GM19239 (cell line): ENCODE data around the gene SRPRB.

Source experiments
- DNase-seq: peaks from one replicate; pipeline ENCODE4 v3.0.0; 2011; ENCODE audit warnings: low spot score; ENCODE audit not compliant: insufficient read length
- FAIRE-seq: peaks from 2 replicates; lab custom pipeline; 2011; peaks lifted over from hg19 to GRCh38; lab: Jason Lieb, UNC

Gene SRPRB

DNA sequence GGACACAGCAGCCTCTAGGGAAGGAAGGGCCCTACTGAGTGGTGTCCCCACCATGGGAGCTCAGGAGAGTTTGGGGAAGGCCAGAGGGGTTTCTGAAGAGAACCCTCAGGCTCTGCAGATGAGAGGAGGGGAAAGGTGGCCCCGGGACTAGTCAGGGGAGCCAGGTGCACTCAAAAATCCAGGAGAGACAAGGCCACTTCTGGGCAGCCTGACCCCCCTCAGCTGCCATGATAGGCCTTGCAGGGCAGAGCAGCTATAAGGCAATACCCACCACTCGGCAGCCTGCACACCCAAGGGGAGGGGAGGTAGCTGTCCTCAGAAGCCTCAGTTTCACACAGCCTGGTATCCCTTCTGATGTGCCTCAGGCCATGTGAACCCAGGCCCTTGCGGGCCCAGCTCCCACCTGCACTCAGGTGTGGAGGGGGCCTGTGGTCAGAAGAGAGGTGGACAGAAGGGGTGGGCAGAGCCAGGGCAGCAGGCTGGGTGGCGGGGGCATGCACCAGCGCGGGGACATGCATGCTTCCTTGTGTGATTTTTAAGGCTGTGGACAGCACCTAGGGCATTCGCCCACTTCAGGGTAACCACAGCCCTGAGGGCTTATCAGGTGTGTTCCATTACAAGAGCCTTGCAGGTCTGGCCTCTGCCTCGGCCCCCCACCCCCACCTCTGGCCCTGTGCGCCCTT lies 34.6 kb downstream of the SRPRB start:
- DNase-seq (no peak), FAIRE-seq (no peak)

DNA sequence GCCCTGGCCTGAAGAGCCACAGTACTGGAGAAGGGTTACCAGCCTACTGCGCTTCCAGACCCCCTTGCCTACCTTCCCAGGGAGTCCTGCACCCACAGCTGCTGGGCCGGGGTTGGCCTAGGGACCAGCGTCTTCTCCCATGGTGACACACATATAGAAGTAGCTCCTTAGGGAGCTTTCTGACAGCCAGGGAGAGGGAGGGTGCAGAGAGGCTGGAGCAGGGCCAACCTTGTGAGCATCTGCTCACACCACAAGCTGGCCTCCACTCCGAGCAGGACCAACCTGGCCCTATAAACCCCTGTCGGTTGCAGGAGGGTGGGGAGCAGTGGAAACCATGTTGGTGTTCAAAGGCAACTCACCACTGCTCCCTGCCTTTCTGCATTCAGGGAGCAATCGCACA lies 35.2 kb downstream of the SRPRB start:
- no peak for FAIRE-seq

DNA sequence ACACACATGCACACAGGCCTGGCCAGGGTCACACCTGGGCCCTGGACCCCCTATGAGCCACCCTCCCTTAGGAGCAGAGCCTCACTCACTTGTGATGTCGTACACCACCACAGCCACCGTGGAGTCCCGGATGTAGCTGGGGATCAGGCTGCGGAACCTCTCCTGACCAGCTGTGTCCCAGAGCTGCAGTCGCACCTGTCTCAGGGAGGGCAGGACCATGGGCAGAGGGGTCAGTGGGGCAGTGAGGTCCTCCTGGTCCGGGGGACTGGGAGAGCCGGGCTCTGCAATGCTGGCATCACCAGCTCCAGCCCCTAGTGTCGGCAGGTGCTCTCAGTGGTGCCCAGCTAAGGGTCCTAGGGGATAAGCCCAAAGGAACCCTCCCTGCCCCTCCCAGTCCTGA lies 35.6 kb downstream of the SRPRB start:
- DNase-seq, result no peak
- FAIRE-seq, result no peak

More for the DNA sequence above, 35.2 kb downstream of the SRPRB start:
- no peak for DNase-seq

DNA sequence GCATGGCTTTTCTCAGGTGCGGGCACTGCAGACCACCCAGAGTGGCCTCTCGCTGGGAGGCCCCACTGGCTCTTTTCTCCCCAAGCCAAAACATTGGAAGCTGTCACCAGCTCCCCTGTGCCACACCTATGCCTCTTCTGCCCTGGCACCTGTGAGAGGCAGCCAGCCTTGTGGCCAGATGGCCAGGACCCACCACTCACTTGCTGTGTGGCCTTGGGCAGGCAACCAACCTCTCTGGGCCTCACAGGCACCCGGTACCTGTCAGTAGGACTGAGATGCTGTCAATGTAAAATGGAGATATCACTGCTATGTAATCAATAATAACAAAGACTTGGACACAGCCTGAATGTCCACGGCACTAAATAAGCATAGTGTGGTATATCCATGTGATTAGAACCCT lies 36.5 kb downstream of the SRPRB start:
- FAIRE-seq (no peak), DNase-seq (no peak)

DNA sequence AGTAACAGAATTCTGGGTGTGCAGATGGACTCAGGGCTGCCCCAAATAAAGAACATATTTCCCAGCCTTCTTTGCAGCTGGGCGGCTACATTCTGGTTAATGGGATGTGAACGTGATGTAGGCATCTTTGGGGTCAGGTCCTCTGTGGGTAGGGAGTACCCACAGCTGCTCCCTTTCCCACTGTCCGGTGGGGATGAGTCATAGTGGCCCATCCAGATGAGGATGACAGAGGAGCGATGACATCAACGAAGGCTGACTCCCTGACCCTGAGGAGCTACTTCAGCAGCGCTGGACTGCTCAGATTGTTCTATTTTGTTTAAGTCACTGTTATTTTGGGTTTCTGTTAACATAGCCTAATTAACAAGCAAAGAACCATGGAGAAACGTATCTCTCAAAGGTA lies 38.0 kb downstream of the SRPRB start:
- FAIRE-seq (no peak), DNase-seq (no peak)

DNA sequence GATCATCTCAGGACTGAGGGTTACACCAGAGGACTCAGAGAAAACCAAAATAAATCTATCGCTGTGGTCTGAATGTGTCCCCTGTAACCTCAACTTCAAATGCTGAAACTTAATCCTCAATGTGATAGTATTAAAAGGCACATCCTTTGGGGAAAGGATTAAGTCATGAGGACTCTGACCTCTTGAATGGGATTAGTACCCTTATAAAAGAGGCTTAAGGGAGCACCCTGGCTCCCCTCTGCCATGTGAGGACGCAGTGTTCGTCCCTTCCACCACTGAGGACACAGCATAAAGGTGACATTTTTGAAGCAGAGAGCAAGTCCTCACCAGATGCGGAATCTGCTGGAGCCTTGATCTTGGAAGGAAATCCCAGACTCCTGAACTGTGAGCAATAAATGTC lies 39.5 kb downstream of the SRPRB start:
- no peak for FAIRE-seq

DNA sequence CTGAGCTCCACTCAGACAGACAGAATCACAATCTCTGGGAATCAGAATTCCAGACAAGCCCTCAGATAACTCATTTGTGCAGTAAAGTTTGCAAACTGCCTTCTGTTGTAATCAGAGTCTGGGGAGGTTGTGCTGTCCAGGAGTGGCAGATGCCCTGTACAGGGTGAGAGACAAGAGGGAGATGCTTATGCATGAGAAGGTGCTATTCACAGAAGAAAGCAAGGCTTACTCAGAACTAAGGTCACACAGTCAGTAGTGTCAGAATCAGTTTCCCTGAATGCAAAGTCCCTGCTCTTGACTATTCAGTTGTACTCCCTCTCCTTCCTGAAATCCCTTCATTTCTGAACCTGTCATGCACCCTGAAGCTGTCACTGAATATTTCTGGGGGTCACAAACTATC lies 43.7 kb downstream of the SRPRB start:
- DNase-seq (no peak), FAIRE-seq (no peak)

More for the DNA sequence above, 39.5 kb downstream of the SRPRB start:
- no peak for DNase-seq

DNA sequence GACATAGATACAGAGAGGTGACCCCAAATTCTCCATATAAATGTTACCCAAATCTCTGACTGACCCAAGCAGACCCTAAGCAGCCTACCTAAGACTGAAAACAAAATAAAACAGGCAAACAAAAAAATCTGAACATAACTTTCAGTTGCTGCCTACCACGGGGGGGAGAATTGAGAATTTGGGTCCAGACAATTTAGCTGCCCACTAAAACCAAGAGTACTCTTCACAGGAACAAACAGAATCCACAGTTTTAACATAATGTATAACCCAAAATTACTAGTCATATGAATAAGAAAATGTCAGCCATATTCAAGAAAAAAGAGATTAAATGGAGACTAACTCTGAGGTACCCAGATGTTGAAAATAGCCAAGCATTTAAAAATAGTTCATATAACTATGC lies 44.4 kb downstream of the SRPRB start:
- DNase-seq, result no peak
- no peak for FAIRE-seq

DNA sequence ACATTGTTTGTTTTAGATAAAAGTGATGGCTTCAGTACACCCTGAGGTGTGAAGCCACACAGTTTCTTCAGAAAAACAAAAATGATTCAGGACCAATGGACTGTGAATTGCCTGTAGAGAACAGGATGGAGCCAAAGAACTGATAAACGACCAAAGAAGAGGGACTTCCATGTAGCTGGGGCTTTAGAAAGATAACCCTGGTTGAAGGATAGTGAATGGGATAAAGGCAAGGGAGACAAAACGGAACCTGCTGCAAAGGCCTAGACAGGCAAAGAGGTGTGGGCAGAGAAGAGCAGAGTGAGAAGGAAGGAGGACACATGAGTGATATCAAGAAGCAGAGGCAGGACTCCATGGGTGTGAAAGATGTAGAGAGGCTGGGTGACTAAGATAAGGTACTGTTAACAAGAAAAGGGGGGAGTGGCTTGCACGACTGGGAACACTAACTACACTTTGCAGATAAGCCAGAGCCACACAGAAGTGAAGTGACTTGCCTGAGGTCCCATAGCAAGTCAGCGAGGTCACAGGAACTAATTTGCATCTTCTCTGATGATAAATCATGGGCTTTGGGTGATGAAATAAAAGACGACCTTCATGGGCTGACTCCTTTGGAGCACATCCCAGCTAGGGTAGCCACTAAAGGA lies 45.8 kb downstream of the SRPRB start:
- DNase-seq, result no peak
- FAIRE-seq, result peak; percentile 80

DNA sequence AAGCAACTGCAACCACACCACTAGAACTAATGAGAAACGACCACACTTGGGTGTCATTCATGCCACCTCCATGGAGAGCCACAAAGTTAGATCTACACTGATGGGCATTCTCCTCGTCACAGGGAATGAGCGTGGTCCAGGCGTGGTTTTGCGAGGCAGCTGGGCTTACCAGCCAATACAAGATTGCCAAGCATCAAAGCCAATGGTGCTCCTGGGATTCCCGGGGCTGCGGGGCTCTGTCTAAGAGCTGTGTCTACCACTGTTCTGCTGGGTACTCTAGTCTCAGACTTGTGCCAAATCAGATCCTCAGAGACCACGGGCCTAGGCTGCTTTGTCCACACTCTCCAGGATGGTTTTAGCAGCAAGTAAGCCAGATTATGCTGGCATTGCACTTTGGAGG lies 46.3 kb downstream of the SRPRB start:
- DNase-seq, result no peak
- no peak for FAIRE-seq

DNA sequence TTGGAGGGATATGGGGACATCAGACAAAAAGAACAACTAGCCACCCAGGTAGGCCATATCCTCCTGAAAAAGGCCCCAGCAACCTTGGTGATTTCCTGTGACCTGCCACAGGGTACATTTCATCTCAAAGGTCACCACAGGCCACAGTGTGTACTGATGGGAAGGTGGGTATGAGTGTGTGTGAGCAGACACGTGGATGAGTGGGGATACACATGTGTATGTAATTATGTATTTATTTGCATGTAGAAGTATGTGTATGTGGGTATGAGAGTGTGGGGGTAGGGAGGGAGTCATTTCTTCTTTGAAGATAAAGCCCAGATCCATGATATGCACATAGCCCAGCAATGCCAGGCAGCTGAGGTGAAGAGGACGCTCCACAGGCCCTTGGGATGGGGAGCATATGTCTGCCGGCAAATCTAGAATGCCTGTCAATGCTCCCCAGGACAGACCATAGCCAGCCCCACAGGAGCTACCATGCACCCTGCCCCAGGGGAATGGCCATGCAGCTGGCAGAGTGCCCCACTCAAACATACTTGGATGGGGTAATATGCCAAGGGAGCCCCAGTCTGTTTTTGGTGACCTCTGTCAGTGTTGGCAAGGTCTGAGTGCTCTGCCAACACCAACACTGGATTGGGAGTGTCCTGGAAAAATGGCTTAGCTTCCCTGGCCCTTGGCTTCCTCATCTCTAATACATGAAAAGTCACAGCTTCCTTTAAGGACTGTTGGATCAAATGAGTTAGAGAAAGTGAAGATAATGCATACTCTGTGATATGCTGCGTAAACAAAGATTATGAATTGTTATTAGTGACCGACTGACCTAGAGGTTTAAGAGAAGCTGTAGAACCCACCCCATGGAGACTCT lies 47.7 kb downstream of the SRPRB start:
- FAIRE-seq (no peak), DNase-seq (no peak)

DNA sequence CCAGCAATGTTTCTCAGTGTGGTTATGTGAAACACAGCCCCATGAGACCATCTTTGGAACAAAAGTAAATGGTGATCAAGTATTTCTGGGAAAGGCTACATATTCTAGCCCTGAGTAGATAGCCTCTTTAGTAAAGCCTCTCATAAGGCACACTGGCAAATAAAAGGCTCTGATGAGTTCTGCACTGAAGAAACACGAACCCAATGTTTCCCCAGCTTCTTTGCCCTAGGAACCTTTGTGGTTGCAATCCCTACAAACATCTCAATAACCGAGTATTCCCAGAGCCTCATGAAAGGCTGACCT lies 48.3 kb downstream of the SRPRB start:
- DNase-seq, result no peak
- FAIRE-seq, result no peak

DNA sequence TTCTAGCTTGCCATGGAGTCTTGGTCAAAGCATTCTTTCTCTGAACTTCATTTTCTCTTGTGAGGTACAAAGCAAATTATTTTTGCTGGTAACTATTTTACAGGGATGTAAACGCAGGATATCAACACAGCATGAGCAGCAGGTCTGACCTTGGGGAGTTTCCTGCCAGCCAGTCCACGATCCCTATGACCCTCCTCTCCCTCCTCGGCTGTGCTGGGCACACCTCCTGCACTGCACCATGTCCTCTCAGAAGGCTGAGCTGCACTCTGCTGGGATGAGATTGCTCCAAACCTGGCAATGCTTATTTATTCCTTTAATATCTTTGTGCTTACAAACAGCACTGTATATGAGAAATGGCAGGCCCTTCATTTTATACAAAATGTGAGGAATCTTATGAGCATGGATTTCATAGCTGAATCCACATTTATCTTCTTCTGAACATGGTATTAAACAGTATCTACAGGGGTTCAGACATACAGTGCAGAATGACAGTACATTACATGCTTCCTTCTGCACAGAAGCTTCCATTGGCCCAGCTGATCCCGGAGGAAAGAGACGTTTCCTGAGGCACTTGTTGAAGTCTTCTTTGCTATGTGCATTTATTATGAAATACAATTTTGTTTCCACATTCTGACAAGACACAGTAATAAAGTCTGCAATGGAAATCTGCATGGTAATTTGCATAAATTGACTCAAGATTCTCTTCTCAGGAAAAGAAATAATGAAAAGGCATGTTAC lies 48.8 kb downstream of the SRPRB start:
- DNase-seq (no peak), FAIRE-seq (no peak)

DNA sequence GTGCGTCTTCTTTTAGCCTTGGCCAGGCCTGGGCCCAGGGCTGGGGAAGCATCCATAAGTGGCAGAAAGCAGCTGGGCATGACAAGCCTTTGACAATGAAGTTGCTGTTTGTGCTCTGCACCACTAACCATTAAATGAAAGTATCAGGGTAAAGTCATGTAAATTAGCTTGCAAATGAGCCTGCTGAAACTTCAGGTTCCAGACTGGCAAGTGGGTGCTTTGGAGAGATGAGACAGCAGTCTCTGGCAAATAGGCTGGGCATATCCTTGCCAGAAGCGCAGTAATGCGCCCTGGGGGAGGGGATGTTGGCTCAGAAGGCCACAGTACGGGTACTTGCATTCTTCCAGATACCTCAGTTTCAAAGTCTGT lies 49.4 kb downstream of the SRPRB start:
- no peak for FAIRE-seq
- no peak for DNase-seq

DNA sequence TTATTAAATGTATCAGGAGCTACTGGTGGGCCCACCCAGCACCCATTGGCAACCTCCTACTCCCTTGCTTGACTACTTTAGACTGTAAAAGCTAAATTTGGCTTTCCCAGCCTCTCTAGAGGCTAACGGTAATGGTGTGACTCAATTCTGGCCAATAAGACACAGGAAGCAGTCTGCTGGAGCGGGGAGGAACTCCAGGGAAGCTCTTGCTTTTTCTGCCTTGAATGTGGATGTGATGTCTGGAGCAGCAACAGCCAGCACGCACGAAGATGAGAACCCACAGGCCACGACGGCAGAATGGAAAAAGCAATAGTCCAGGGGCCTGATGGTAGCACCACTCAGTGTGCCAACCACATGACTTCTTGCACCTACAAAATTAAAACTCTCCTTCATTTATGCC lies 50.2 kb downstream of the SRPRB start:
- DNase-seq, result no peak
- FAIRE-seq, result no peak

DNA sequence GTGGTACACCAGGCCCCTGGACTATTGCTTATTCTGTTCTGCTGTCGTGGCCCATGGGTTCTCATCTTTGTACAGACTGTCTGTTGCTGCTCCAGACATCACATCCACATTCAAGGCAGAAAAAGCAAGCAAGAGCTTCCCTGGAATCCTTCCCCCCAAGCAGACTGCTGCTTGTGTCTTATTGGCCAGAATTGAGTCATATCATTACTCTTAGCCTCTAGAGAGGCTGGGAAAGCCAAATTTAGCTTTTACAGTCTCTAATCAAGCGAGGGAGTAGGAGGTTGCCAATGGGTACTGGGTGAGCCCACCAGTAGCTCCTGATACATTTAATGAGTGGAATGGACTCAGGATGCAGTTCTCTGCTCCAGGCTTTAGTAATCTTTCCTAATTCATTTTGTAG lies 50.7 kb downstream of the SRPRB start:
- no peak for FAIRE-seq
- no peak for DNase-seq

DNA sequence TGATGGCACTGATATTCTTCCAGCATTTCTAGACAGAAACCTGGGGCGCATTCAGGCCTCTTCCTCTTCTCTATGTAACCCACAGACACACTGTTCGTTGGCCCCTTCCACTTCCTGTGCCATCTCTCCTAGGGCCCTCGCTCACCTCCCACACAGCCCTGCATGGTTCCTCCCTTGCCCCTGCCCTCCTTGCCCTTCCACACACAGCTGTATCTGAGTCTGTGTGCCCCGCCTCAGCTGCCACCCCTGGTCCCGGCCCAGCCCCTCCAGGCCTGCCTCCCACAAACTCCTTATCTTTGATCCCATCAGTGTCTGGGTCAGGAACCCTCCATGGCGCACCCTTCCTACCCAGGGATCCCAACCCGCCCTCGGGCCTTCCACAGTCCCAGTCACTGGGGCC lies 52.2 kb downstream of the SRPRB start:
- DNase-seq (no peak), FAIRE-seq (no peak)

DNA sequence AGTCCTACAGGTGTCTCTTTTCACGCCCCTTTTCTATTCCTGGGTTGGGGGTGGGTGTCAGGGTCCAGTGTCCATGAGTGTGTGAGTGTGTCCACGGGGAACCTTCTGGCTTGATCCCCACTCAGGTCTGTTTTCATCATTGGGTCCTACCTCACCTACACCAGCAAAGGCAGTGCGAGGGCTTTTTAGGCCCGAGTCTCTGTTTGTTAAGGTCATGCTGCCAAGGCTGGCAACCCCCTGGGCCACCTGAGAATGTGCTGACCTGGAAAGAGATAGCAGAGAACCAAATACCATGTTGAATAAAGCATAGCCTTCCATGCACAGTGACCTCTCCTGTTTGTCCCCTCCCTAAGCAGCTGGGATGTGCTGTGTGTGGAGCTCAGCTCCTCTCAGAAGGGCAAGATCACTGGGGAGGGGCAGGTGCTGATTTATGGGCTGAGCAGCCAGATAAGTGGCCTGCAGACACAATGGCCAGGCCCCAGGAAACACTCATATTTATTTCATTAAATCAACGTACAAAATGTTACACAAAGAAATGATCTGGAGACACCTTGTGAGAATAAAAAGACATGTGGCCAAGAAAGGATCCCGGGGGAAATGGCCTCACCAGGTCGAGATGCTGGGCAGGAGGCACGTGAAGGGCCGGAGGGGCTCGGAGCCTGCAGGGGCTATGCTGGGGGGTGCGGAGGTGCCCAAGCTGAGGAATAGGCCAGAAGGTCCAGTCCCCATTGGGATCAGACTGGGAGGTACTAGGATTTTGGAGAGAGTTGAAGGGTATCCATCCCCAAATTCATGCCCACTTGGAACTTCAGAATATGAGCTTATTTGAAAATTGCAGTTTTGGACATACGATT lies 54.0 kb downstream of the SRPRB start:
- no peak for FAIRE-seq
- no peak for DNase-seq

DNA sequence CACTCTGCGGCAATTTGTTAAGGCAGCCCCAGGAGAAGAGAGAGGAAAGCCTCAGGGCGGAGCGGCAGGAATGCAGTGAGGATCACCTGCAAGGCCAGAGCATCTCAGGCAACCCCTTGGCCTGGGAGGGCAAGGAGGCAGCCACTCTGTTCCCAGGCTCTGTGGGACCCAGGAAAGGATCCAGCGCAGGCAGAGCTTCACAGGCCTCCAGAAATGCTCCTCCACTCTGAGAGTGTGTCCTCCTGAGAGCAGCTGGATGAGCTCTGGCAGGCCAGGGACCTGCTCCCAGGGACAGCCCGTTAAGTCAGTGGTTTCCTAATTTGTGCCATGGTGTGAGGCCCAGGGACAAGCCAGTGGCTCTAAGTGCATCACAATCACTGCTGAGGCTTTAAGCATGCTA lies 54.9 kb downstream of the SRPRB start:
- FAIRE-seq (no peak), DNase-seq (no peak)

DNA sequence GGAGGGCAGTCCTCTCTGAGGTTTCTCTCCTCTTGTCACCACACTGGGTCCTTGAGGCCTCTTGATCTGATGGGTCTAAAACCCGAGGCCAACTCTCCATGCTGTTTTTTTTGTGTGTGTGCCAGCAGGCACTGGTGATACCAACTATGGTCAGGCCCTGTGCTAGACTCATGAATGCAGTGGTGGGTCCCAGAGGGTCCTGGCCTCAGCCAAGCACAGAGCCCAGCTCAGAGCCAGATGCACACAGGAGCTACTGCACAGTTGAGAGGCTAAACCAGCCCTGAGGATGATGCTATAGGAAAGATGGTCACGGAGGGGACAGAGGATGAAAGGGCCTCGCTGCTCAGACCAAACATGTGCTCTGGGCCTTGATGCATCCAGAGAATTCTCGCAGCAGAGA lies 56.5 kb downstream of the SRPRB start:
- DNase-seq (no peak), FAIRE-seq (no peak)
